ENCODE data around the gene NTM.

Gene NTM

DNA sequence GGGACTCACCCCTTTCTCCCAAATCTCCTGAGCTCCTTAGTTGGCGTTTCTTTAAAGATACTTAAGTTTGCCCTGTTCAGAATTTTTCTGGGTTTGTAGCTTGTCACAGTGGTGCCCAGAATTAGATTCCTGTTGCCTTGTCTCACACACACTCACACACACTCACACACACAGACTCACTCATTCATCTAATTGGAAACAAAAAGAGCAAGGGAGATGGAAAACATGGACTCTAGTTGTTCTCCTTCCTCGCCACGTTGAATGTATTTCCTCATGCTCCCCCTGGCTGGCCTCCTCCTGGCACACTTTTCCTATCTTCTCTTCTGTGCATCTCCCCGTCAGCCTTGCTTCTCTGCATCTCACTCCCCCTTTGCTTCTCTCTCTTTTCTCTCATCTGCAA lies 752.3 kb downstream of the NTM start:
- Histone ChIP-seq H3K4me1 (ENCODE audit: control insufficient read depth, low read length) (no peaks in the 10 kb centered on the region), H3K27me3 (ENCODE audit: control insufficient read depth, low read length) (no peaks in the 10 kb centered on the region), H3K9me3 (ENCODE audit: control insufficient read depth, insufficient read depth, low read length) (peaks cover 6% of the 10 kb centered on the region; the same call in 1 of the 2 replicates), H3K4me2 (ENCODE audit: low read length) (no peak overlapping the region), H3K27ac (ENCODE audit: low read depth, low read length) (no peak overlapping the region), H3K4me3 (ENCODE audit: low read length) (no peak overlapping the region), H3K36me3 (ENCODE audit: control insufficient read depth, low read length) (no peaks in the 10 kb centered on the region), H3F3A (ENCODE audit: control insufficient read depth, insufficient read depth) (no peaks in the 10 kb centered on the region), H3K9me2 (replicated peaks; ENCODE audit: control insufficient read depth, low read length) (no peaks in the 10 kb centered on the region), H3K79me2 (ENCODE audit: control insufficient read depth, low read length) (no peaks in the 10 kb centered on the region), H4K20me1 (ENCODE audit: control insufficient read depth, insufficient read depth, low read depth, low read length) (no peaks in the 10 kb centered on the region)
- no peak for TF ChIP-seq EZH2phosphoT487 (IDR thresholded peaks at IDR 0.05; ENCODE audit: borderline replicate concordance, low read length)
- TF ChIP-seq, protein P1, sequence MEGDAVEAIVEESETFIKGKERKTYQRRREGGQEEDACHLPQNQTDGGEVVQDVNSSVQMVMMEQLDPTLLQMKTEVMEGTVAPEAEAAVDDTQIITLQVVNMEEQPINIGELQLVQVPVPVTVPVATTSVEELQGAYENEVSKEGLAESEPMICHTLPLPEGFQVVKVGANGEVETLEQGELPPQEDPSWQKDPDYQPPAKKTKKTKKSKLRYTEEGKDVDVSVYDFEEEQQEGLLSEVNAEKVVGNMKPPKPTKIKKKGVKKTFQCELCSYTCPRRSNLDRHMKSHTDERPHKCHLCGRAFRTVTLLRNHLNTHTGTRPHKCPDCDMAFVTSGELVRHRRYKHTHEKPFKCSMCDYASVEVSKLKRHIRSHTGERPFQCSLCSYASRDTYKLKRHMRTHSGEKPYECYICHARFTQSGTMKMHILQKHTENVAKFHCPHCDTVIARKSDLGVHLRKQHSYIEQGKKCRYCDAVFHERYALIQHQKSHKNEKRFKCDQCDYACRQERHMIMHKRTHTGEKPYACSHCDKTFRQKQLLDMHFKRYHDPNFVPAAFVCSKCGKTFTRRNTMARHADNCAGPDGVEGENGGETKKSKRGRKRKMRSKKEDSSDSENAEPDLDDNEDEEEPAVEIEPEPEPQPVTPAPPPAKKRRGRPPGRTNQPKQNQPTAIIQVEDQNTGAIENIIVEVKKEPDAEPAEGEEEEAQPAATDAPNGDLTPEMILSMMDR (IDR thresholded peaks at IDR 0.05; ENCODE audit: low read depth, low read length, poor library complexity, severe bottlenecking) = no peak

DNA sequence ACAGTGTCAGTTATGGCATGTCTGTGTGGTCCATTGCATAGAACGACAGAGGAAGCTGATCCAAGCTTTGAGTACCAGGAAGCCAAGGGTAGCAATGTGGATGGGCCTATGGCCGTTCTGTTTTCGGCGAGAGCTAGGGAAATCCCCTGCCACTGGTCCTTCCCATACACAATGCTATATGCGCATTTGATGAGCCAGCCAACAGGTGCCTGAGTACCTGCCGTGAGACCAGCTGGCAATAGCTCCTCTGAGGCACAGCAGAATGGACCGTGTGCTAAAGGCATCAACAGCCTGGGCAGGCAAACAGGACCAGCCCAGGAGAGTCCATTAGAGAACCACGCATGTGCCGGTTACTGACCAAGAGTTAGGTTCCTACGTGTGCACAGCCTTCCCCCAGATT lies 753.0 kb downstream of the NTM start:
- no peaks in the 10 kb centered on the region for H3K79me2 ChIP-seq (ENCODE audit: control insufficient read depth, low read length)
- no peak overlapping the region for H3K4me3 ChIP-seq (ENCODE audit: low read length)
- H3K27ac ChIP-seq (ENCODE audit: low read depth, low read length) = no peak overlapping the region
- H3K9me2 ChIP-seq (replicated peaks; ENCODE audit: control insufficient read depth, low read length) = no peaks in the 10 kb centered on the region
- no peaks in the 10 kb centered on the region for H4K20me1 ChIP-seq (ENCODE audit: control insufficient read depth, insufficient read depth, low read depth, low read length)
- no peaks in the 10 kb centered on the region for H3F3A ChIP-seq (ENCODE audit: control insufficient read depth, insufficient read depth)
- no peak overlapping the region for H3K4me2 ChIP-seq (ENCODE audit: low read length)
- no peaks in the 10 kb centered on the region for H3K27me3 ChIP-seq (ENCODE audit: control insufficient read depth, low read length)
- TF ChIP-seq EZH2phosphoT487 (IDR thresholded peaks at IDR 0.05; ENCODE audit: borderline replicate concordance, low read length) = no peak
- TF ChIP-seq, protein P1 (IDR thresholded peaks at IDR 0.05; ENCODE audit: low read depth, low read length, poor library complexity, severe bottlenecking) = no peak
- peaks cover 6% of the 10 kb centered on the region; the same call in 1 of the 2 replicates for H3K9me3 ChIP-seq (ENCODE audit: control insufficient read depth, insufficient read depth, low read length)
- H3K36me3 ChIP-seq (ENCODE audit: control insufficient read depth, low read length) = no peaks in the 10 kb centered on the region
- H3K4me1 ChIP-seq (ENCODE audit: control insufficient read depth, low read length) = no peaks in the 10 kb centered on the region

DNA sequence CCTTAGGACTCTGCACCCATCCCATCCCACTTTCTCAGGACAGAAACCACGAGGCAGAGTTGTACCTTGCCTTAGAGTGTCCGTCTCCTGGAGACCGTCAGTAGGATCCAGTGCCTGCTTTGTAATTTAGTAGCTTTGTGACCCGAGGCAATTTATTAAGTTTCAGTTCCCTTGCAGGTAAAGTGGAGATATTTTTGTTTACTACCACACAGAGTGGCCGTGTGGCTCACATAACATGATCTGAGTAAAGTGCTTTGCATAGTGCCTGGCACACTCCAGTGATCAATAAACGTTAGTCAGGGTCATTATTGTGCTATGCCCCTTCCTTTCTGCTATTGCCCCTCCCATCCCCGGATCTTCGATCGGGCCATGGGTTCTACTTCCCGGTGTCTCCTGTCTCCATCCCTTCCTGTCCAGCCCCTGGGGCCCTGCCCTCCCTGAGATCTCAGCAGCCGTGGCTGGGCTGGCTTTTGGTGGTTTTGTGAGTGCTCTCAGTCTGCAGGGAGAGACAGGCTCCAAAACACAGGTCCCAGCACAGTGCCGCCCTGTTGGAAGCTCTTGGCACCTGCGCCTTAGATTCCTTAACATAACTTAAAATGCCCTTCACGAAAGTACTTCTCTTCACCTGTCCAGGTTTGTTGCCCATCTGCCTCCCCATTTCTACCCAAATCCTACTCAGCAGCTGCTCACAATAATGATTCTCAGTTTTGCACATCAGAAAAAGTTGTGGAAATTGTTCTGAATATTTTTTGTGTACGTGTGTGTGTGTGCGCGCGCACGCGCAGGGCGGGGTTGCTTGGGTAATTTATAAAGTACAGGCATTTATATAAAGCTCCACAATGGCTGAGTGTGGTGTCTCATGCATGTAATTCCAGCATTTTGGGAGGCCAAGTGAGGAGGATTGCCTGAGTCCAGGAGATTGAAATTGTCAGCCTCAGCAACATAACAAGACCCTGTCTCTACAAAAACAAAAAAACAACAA lies 753.7 kb downstream of the NTM start:
- Histone ChIP-seq H3K27me3 (ENCODE audit: control insufficient read depth, low read length) (no peaks in the 10 kb centered on the region), H3K4me2 (ENCODE audit: low read length) (no peak overlapping the region), H3K4me1 (ENCODE audit: control insufficient read depth, low read length) (no peaks in the 10 kb centered on the region), H3K36me3 (ENCODE audit: control insufficient read depth, low read length) (no peaks in the 10 kb centered on the region), H3K9me3 (ENCODE audit: control insufficient read depth, insufficient read depth, low read length) (peaks cover 6% of the 10 kb centered on the region; the same call in 1 of the 2 replicates), H3F3A (ENCODE audit: control insufficient read depth, insufficient read depth) (no peaks in the 10 kb centered on the region), H3K9me2 (replicated peaks; ENCODE audit: control insufficient read depth, low read length) (no peaks in the 10 kb centered on the region), H3K27ac (ENCODE audit: low read depth, low read length) (no peak overlapping the region), H4K20me1 (ENCODE audit: control insufficient read depth, insufficient read depth, low read depth, low read length) (no peaks in the 10 kb centered on the region), H3K4me3 (ENCODE audit: low read length) (no peak overlapping the region), H3K79me2 (ENCODE audit: control insufficient read depth, low read length) (no peaks in the 10 kb centered on the region)
- no peak for TF ChIP-seq EZH2phosphoT487 (IDR thresholded peaks at IDR 0.05; ENCODE audit: borderline replicate concordance, low read length)
- TF ChIP-seq, protein P1 (IDR thresholded peaks at IDR 0.05; ENCODE audit: low read depth, low read length, poor library complexity, severe bottlenecking) = no peak
